SKM-1 (cell line): ENCODE data around the gene HOXC12.

Experiments used
- DNase-seq: peaks from one replicate; lab custom pipeline; 2025; ENCODE audit not compliant: unreplicated experiment; lab: John Stamatoyannopoulos, UW

HOXC12 gene

GRCh38 chr12:54006559-54007220, 52.0 kb downstream of the HOXC12 start:
- DNase-seq: no peak

- DNase-seq: no peak
Measured at GRCh38 chr12:54007538-54008259, 53.0 kb downstream of the HOXC12 start.

DNA sequence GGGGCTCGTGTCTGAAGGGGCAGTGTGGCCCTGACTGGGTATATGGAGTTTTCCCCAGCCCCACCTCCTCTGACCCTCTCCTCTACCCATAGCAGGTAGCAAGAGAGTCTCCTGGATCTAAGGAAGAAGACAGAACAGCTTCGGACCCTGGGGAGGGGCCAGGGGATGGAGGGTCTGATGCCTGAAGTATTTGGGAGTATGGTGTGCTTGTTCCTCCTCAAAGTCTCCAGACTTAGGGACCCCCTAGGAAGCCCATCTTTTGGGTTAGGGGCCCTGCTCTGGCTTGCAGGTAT, 53.5 kb downstream of the HOXC12 start:
- no peak for DNase-seq
